Spleen (tissue), 11 donors: ENCODE data around the gene SYNDIG1. TPM values are rescaled to one million over a fixed set of nuclear protein-coding genes. Genes with fewer than 3 reads are reported as not detected.

Source experiments
- DNase-seq: peaks from one replicate; pipeline ENCODE4 v3.0.0-alpha.2; 2020
- H3K27ac ChIP-seq, 8 donors: fragments of 200-600 bp; sonication (generic) in 7 of 8; 1 replicate in 4 of 8; 2 replicates in 4 of 8; pipeline versions ENCODE4 v1.5.0 to v1.8.0; 2016 to 2021; ENCODE audit warnings: inconsistent platforms in 4 of 8, mild to moderate bottlenecking in 4 of 8, moderate library complexity in 1 of 8
- H3K27me3 ChIP-seq, 7 donors: fragments of 200-600 bp; sonication (generic) in 6 of 7; replicated peaks in 1 of 7; 1 replicate in 4 of 7; 2 replicates in 3 of 7; pipeline versions ENCODE4 v1.5.0 to v1.8.0; 2016 to 2021; ENCODE audit warnings: inconsistent platforms in 3 of 7, mild to moderate bottlenecking in 1 of 7
- H3K36me3 ChIP-seq, 6 donors: fragments of 200-600 bp; sonication (generic) in 5 of 6; 1 replicate in 4 of 6; 2 replicates in 2 of 6; pipeline versions ENCODE4 v1.5.0 to v1.8.0; 2016 to 2021; ENCODE audit warnings: inconsistent platforms in 2 of 6
- H3K4me1 ChIP-seq, 6 donors: fragments of 200-600 bp; sonication (generic) in 5 of 6; 1 replicate in 3 of 6; 2 replicates in 3 of 6; pipeline versions ENCODE4 v1.5.0 to v1.8.0; 2016 to 2021; ENCODE audit warnings: inconsistent platforms in 3 of 6
- H3K4me3 ChIP-seq, 8 donors: fragments of 200-600 bp; sonication (generic) in 7 of 8; 1 replicate in 4 of 8; 2 replicates in 4 of 8; pipeline versions ENCODE4 v1.5.0 to v1.8.0; 2016 to 2021; ENCODE audit warnings: inconsistent platforms in 4 of 8, mild to moderate bottlenecking in 4 of 8, moderate library complexity in 2 of 8
- H3K9me3 ChIP-seq, 8 donors: fragments of 200-600 bp; sonication (generic) in 7 of 8; 1 replicate in 4 of 8; 2 replicates in 4 of 8; pipeline versions ENCODE4 v1.5.0 to v1.8.0; 2016 to 2021; ENCODE audit warnings: inconsistent platforms in 4 of 8
- CTCF ChIP-seq, 11 experiments: fragments of 200-600 bp in 7 of 11; fragments of 450-650 bp in 4 of 11; sonication (generic) in 4 of 11; IDR thresholded peaks in 8 of 11; conservative IDR thresholded peaks in 3 of 11; 1 replicate in 7 of 11; 2 replicates in 4 of 11; pipeline versions ENCODE4 v1.4.0 to v1.8.0; 2016 to 2021; ENCODE audit warnings: antibody characterized with exemption in 11 of 11, inconsistent platforms in 4 of 11, mild to moderate bottlenecking in 1 of 11
- POLR2A ChIP-seq, 3 donors: fragments of 450-650 bp; IDR thresholded peaks; one replicate each; pipeline ENCODE4 v1.5.1; 2017; ENCODE audit warnings: antibody characterized with exemption in 3 of 3, mild to moderate bottlenecking in 1 of 3
- POLR2AphosphoS5 ChIP-seq, 3 donors: sonication (generic); formaldehyde crosslinking; IDR thresholded peaks; one replicate each; pipeline ENCODE4 v1.5.1; 2017; ENCODE audit warnings: antibody characterized with exemption in 3 of 3
- WGBS, 5 donors: extraction: QIAGEN DNeasy Blood & Tissue Kit in 3 of 5; methylation state at CpG; one replicate each; pipeline versions ENCODE4 v1.1.5 to v1.1.7; 2013 to 2018; 5-methylcytosine and 5-hydroxymethylcytosine counted together
- intact Hi-C: fragments of 100-400 bp; cut with DNase I; formaldehyde crosslinking; loops from one replicate; pipeline ENCODE4 v1.15.0; 2023; ENCODE audit warnings: low total_unique reads
- polyA plus RNA-seq, 3 donors: library from polyadenylated mRNA; stranded (reverse); fragments of 200-250 nt; gene quantifications; one replicate each; pipeline ENCODE4 v1.2.1, GENCODE V29; 2013
- total RNA-seq, 7 donors: library from RNA; depleted of rRNA in 3 of 7; stranded (reverse); fragments of >200 nt in 3 of 7; fragmentation: NEBNext Ultra II Directional in 4 of 7; extraction: Animal tissue kit (Norgen Biotek cat#: 25700) in 4 of 7; gene quantifications; one replicate each; pipeline versions ENCODE4 v1.1.0 to v1.2.1, GENCODE V29; 2016 to 2021
- donor health status: healthy with polysubstance abuse.
- donor health status: DM: no; HTN: no; CAD: no; lungs with moderate emphysema.
- donor health status: DM: no; HTN: no; CAD: no.
- donor health status: Bipolar disorder and iron deficiency.
- donor health status: healthy.
- donor health status: DM: no; HTN: no; CAD: no.
- donor health status: DM: yes; HTN: yes; CAD: no.

Gene SYNDIG1
- total and polyA plus RNA-seq, 10 donors = 0.70 to 3.5 (median 1.3) TPM

GRCh38 chr20:24648481-24648880 lies 179.1 kb downstream of the SYNDIG1 start:
- peaks cover 0 to 9% (median 0%) of the 10 kb centered on the region in 8 donors for H3K9me3 ChIP-seq
- WGBS, 5 donors = 65 to 77% (median 73%) methylated on average over 4 of the region's 4 CpGs
- H3K4me3 ChIP-seq = no peak overlapping the region
- TF ChIP-seq POLR2AphosphoS5 (IDR thresholded peaks at IDR 0.05) = no peak
- H3K36me3 ChIP-seq = no peaks in the 10 kb centered on the region
- intact Hi-C loops = no loop called here
- no peaks in the 10 kb centered on the region for H3K4me1 ChIP-seq
- H3K27me3 ChIP-seq = peaks cover 0 to 21% (median 0%) of the 10 kb centered on the region in 7 donors
- no peak overlapping the region for H3K27ac ChIP-seq
- peak; percentile 38 for DNase-seq

GRCh38 chr20:24648919-24649318 lies 179.5 kb downstream of the SYNDIG1 start:
- Histone ChIP-seq H3K27me3 (peaks cover 0 to 21% (median 0%) of the 10 kb centered on the region in 7 donors), H3K4me3 (no peak overlapping the region), H3K27ac (no peak overlapping the region), H3K4me1 (no peaks in the 10 kb centered on the region), H3K36me3 (no peaks in the 10 kb centered on the region), H3K9me3 (peaks cover 0 to 6% (median 0%) of the 10 kb centered on the region in 8 donors)
- 56 to 82% (median 78%) methylated on average over 2 of the region's 2 CpGs for WGBS, 5 donors
- DNase-seq = peak; percentile 17
- TF ChIP-seq POLR2A (IDR thresholded peaks at IDR 0.05) (no peak), POLR2AphosphoS5 (IDR thresholded peaks at IDR 0.05) (no peak), CTCF (IDR thresholded peaks at IDR 0.05 in 8 of 11, conservative IDR thresholded peaks at IDR 0.05 in 3 of 11) (no peak)
- intact Hi-C loops = no loop called here

- Histone ChIP-seq H3K4me3 (no peak overlapping the region), H3K4me1 (no peaks in the 10 kb centered on the region), H3K36me3 (no peaks in the 10 kb centered on the region), H3K9me3 (no peaks in the 10 kb centered on the region), H3K27me3 (peaks cover 0 to 21% (median 0%) of the 10 kb centered on the region in 7 donors), H3K27ac (no peak overlapping the region)
- DNase-seq = peak; percentile 19
- 74 to 80% (median 76%) methylated on average over 11 of the region's 11 CpGs for WGBS, 5 donors
- TF ChIP-seq POLR2AphosphoS5 (IDR thresholded peaks at IDR 0.05) (no peak), POLR2A (IDR thresholded peaks at IDR 0.05) (no peak), CTCF (IDR thresholded peaks at IDR 0.05 in 8 of 11, conservative IDR thresholded peaks at IDR 0.05 in 3 of 11) (no peak)
- intact Hi-C loops = no loop called here
Measured at GRCh38 chr20:24649787-24650490, 180.5 kb downstream of the SYNDIG1 start.

- H3K27ac ChIP-seq = no peak overlapping the region
- no peaks in the 10 kb centered on the region for H3K36me3 ChIP-seq
- H3K27me3 ChIP-seq = peaks cover 0 to 10% (median 0%) of the 10 kb centered on the region in 7 donors
- no peak overlapping the region for H3K4me3 ChIP-seq
- WGBS, 5 donors = 53 to 67% (median 56%) methylated on average over 7 of the region's 7 CpGs
- H3K9me3 ChIP-seq = no peaks in the 10 kb centered on the region
- TF ChIP-seq CTCF (IDR thresholded peaks at IDR 0.05 in 8 of 11, conservative IDR thresholded peaks at IDR 0.05 in 3 of 11) = no peak
- no peak for TF ChIP-seq POLR2AphosphoS5 (IDR thresholded peaks at IDR 0.05)
- no peak for TF ChIP-seq POLR2A (IDR thresholded peaks at IDR 0.05)
- intact Hi-C loops = no loop called here
- peak; percentile 24 for DNase-seq
- H3K4me1 ChIP-seq = no peaks in the 10 kb centered on the region
Measured at GRCh38 chr20:24651171-24651975, 181.9 kb downstream of the SYNDIG1 start.
